HG03378 (cell line): Measurements from ENCODE around the gene CNMD.
"Not testable (repeated sequence)": the region's sequence is repeated elsewhere in the genome, so short reads cannot be mapped to it uniquely, and the experiment has no call there.

ENCODE experiments used
- ATAC-seq: cut with Tn5 transposase; IDR thresholded peaks from one replicate; pipeline ENCODE4 v1.9.1; 2021; ENCODE audit warnings: mild to moderate bottlenecking, moderate library complexity; ENCODE audit not compliant: unreplicated experiment

CNMD gene

DNA sequence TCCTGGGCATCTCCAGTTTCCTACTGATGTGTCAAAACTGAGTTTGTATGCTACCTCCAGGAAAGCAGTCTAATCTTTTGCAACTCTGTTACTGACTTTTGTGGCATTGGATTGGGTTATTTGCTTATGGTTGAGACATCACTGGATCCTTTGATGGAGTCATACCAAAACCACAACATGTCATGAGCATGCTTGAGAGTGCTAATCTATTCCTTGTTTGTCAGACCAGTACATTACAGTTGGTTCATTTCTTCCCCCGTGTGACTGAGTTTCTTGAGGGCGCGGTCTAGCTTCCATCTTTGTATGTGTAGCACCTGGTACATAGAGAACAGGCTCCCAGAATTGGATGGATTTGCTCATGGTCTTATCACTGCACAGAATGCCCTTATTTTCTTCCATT, 43.8 kb downstream of the CNMD start:
- ATAC-seq, result no peak

DNA sequence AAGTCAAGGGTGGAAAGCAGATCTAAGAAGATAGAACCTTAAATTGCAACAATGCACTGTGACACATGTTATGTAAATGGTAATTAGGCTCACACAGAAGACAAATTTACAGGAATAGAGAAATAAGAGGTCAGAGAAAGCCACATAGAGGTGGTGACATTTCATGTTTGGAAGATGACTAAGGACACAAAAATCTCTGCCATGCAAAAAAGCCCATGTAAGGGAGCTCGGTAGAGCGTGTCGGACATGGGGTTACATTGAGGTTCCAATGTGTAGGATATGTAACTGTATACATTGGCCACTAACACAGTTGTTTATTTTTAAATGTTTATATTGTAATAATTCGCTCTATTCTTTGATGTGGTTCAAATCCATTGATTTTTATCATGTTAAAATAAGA, 53.2 kb downstream of the CNMD start:
- no peak for ATAC-seq

DNA sequence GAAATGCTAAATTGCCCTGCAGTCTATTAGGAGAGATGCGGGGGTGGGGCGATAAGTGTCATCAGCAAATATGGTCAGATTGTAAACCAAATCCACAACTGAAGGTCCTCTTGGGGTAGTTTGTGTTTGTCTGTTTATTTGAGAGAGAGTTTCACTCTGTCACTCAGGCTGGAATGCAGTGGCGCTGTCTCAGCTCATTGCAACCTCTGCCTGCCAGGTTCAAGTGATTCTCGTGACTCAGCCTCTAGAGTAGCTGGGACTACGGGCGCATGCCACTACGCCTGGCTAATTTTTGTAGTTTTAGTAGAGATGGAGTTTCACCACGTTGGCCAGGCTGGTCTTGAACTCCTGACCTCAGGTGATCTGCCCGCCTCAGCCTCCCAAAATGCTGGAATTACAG, 53.8 kb downstream of the CNMD start:
- not testable (repeated sequence) for ATAC-seq

DNA sequence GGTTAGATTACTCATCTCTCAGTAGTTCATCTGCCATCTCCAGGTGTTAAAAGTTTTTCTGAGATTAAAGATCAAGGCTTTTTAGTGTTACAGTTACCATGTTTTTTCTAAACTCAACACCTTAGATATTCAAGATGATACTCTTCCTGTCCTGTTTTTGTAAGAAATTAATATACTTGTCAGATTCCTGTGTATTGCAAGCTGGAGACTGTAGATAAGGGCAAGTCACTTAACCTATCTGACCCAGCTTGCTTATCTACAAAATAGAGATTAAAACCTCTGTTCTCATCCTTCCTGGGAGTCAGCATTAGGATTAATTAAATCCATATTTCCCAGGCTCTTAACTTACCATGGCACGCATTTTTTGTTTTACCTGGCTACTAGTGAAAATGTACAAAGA, 61.8 kb downstream of the CNMD start:
- no peak for ATAC-seq

DNA sequence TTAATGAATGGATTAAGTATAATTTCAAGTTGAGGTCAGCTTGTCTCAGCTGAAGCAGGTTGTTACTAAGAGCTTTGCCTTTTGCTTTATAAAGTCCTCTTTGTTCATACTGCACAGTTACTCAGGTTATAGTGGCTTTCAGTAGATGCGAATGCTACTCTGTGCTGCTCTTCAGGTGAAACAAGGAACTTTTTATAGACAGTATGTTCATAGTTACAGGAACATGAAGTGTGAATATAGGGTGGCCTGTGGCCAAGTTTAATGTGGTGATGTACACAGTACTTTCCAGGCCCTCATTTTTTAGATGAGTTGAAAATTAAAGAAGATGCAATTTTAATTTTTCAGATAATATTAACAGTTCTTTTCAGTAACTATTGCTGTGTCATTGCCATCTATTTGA, 66.2 kb downstream of the CNMD start:
- no peak for ATAC-seq

DNA sequence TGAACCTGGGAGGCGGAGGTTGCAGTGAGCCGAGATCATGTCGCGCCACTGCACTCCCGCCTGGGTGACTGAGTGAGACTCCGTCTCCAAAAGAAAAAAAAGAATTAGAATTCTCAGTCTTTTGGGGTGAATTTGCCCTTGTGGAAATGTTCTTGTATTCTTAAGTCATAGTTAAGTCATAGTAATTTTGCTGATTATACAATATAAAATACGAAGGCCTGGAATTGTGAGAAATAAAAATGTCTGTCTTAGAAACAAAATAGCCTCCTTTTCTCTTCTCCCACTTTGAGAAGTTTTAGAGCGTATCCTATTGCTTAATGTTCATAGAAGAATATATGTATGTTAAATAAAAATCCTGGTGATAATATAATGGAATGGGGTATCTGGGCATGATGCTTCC, 68.9 kb downstream of the CNMD start:
- no peak for ATAC-seq

DNA sequence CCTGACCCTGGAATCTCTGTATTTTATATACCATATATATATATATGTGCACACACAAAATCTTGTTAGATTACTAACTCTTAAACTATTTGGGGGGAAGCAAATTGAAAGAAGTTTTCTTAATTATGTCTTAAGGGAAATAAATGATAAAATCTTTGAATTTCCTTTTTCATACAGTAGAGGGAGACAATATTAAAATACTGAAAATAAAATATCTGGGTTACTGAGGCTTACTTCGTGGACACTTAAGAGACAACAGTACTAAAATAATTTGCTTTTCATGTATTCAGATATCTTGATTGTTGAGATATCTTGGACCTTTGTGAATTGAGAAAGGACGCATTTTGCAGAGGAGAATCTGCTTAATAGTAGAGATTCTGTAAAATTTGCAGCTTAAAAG, 69.9 kb downstream of the CNMD start:
- ATAC-seq, result no peak

DNA sequence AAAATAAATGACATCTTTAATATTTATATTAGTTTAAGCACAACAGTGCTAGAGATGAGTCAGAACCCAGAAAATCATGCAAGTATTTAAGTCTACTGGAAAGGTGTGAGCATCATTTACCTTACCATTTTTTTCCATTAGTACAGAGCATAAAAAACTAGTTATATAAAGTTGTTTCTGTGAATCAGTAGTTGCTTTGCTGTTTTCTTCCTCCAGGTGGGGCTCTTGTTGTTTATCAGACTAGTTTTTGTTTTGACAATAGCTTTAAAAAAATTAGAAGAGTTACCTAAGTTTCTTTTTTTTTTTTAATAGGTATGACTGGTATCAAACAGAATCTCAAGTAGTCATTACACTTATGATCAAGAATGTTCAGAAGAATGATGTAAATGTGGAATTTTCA, 74.3 kb downstream of the CNMD start:
- no peak for ATAC-seq

DNA sequence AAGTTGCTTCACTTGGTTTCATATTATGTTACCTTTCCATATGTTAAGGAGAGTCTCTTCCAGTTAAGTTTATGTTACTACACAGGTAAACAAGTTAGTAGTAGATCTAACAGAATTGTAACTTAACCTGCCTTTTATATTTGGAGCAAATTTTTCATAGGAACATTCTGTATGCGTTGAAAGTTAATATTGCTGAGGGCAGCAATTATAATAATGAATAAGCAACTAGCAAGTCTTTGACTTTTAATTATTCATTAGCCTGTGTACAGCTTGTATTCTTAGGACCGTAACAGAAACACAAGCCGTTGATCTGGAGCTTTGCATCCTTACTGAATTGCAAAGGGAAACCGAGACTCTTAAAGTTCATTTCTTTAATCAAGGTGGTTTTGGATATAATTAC, 75.3 kb downstream of the CNMD start:
- no peak for ATAC-seq

DNA sequence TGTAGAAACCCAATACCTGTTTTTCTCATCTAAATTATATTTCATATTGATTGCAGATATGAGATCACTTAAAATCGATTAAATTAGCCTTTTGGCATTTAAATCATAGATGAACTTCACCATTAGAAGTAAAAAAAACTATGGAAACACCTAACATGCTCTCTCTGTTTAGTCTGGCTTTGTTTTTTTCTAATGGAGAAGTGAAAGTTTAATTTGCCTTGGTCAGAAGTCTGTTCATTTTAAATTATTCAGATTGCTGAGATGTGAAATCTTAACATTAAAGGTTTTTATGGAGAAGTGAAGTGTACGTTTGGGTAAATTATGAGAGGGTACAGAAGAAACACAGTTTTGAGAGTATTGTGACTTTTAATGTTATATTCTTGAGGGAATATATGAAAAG, 80.3 kb downstream of the CNMD start:
- ATAC-seq, result no peak
